Transverse colon (tissue), 3 donors: ENCODE results near the gene CCDC14.

Source experiments
- CTCF ChIP-seq, 5 experiments: fragments of 200-600 bp in 3 of 5; fragments of 450-650 bp in 2 of 5; sonication (generic) in 3 of 5; IDR thresholded peaks; 1 replicate in 2 of 5; 2 replicates in 3 of 5; pipeline ENCODE4 v1.5.1; 2016 to 2017; ENCODE audit warnings: antibody characterized with exemption in 5 of 5, inconsistent platforms in 3 of 5, mild to moderate bottlenecking in 2 of 5, moderate library complexity in 1 of 5
- EP300 ChIP-seq: sonication (generic); formaldehyde crosslinking; IDR thresholded peaks from one replicate; pipeline ENCODE4 v1.6.1; 2017; ENCODE audit warnings: antibody characterized with exemption, low read depth
- POLR2A ChIP-seq: fragments of 450-650 bp; IDR thresholded peaks from one replicate; pipeline ENCODE4 v1.6.1; 2016; ENCODE audit warnings: antibody characterized with exemption, mild to moderate bottlenecking, moderate library complexity

DNA sequence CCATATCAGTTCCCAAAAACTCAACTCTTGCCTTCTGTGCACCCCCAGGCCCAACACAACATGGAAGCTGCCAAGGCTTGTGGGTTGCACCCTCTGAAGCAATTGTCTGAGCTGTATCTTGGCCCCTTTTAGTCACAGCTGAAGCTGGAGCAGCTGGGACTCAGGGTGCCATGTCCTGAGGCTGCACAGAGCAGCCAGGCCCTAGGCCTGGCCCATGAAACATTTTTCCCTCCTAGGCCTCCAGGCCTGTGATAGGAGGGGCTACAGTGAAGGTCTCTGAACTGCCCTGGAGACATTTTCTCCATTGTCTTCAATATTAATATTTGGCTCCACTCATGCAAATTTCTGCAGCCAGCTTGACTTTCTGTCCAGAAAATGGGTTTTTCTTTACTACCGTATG is 68.8 kb downstream of the CCDC14 start:
- TF ChIP-seq CTCF (IDR thresholded peaks at IDR 0.05) (no peak), POLR2A (no peak), EP300 (no peak)
